Left ventricle myocardium inferior (tissue), 1 donor: ENCODE results near the gene RIMS3. TPM values are rescaled to one million over a fixed set of nuclear protein-coding genes. Genes with fewer than 3 reads are reported as not detected.
"Not testable (repeated sequence)": the region's sequence is repeated elsewhere in the genome, so short reads cannot be mapped to it uniquely, and the experiment has no call there.

Experiments used
- DNase-seq: peaks from one replicate; pipeline ENCODE4 v3.0.0-alpha.2; 2020
- H3K27ac ChIP-seq: fragments of 200-600 bp; replicated peaks from 2 replicates; pipeline ENCODE4 v1.8.0; 2021
- H3K27me3 ChIP-seq: fragments of 200-600 bp; 2 replicates; pipeline ENCODE4 v1.8.0; 2021; ENCODE audit warnings: low read depth
- H3K36me3 ChIP-seq: fragments of 200-600 bp; 2 replicates; pipeline ENCODE4 v1.8.0; 2021
- H3K4me1 ChIP-seq: fragments of 200-600 bp; 2 replicates; pipeline ENCODE4 v1.8.0; 2021
- H3K4me3 ChIP-seq: fragments of 200-600 bp; 2 replicates; pipeline ENCODE4 v1.8.0; 2021; ENCODE audit warnings: mild to moderate bottlenecking, moderate library complexity
- H3K9me3 ChIP-seq: fragments of 200-600 bp; replicated peaks from 2 replicates; pipeline ENCODE4 v1.8.0; 2021
- intact Hi-C: fragments of 100-400 bp; cut with micrococcal nuclease; formaldehyde crosslinking; loops from one replicate; pipeline ENCODE4 v1.11.0; 2022
- total RNA-seq: library from RNA; stranded (reverse); fragmentation: NEBNext Ultra II Directional; extraction: Animal tissue kit (Norgen Biotek cat#: 25700); gene quantifications from one replicate; pipeline ENCODE4 v1.2.1, GENCODE V29; 2021
- TF ChIP-seq, protein P1 (sequence below): fragments of 200-600 bp; IDR thresholded peaks from 2 replicates; pipeline ENCODE4 v1.8.0; 2021; ENCODE audit warnings: antibody characterized with exemption, mild to moderate bottlenecking, borderline replicate concordance
- donor health status: DM: no; HTN: yes; CAD: no; lungs with severe emphysema.

Gene RIMS3
- total RNA-seq, 1 donor from 2014 or later, result 0.74 TPM

DNA sequence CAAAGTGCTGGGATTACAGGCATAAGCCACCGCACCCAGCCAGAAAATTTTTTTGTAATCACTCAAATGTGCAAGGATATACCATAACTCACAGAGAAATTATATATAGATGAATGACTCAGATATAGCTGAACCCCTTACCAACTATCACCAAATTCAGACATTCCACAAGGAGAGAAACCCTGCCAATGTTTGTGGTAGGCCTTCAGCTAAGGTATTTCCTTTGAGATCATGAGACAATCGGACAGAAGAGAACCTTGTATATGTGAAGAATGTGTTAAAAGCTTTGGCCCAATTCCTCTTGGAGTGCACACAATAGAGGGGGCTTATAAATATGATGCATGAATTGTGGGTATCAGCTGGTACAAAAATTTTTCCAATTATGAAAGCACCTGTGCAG, 83.4 kb downstream of the RIMS3 start:
- no peak overlapping the region for H3K4me3 ChIP-seq
- peaks cover 5% of the 10 kb centered on the region for H3K27me3 ChIP-seq
- H3K27ac ChIP-seq, result no peak overlapping the region
- H3K36me3 ChIP-seq, result no peaks in the 10 kb centered on the region
- DNase-seq, result no peak
- intact Hi-C loops, result no loop called here
- H3K9me3 ChIP-seq, result peaks cover 6% of the 10 kb centered on the region
- H3K4me1 ChIP-seq, result peaks cover 4% of the 10 kb centered on the region
- TF ChIP-seq, protein P1, sequence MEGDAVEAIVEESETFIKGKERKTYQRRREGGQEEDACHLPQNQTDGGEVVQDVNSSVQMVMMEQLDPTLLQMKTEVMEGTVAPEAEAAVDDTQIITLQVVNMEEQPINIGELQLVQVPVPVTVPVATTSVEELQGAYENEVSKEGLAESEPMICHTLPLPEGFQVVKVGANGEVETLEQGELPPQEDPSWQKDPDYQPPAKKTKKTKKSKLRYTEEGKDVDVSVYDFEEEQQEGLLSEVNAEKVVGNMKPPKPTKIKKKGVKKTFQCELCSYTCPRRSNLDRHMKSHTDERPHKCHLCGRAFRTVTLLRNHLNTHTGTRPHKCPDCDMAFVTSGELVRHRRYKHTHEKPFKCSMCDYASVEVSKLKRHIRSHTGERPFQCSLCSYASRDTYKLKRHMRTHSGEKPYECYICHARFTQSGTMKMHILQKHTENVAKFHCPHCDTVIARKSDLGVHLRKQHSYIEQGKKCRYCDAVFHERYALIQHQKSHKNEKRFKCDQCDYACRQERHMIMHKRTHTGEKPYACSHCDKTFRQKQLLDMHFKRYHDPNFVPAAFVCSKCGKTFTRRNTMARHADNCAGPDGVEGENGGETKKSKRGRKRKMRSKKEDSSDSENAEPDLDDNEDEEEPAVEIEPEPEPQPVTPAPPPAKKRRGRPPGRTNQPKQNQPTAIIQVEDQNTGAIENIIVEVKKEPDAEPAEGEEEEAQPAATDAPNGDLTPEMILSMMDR, result no peak

DNA sequence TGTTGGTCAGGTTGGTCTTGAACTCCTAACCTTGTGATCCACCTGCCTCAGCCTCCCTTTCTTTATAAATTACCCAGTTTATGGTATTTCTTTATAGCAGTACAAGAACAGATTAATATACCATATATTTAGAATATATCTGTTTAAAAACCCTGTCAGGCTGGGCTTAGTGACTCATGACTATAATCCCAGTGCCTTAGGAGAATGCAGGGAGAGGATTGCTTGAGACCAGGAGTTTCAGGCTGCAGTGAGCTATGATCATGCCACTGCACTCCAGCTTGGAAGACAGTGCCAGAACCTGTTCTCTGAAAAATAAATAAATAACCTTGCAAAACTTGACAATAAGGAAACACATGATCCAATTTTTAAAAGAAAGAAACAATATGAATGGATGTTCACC, 90.1 kb downstream of the RIMS3 start:
- H3K4me3 ChIP-seq, result no peak overlapping the region
- no peaks in the 10 kb centered on the region for H3K4me1 ChIP-seq
- intact Hi-C loops, result no loop called here
- H3K27ac ChIP-seq, result no peak overlapping the region
- no peaks in the 10 kb centered on the region for H3K27me3 ChIP-seq
- H3K36me3 ChIP-seq, result no peaks in the 10 kb centered on the region
- no peak for DNase-seq
- TF ChIP-seq, protein P1, result no peak
- peaks cover 9% of the 10 kb centered on the region for H3K9me3 ChIP-seq

DNA sequence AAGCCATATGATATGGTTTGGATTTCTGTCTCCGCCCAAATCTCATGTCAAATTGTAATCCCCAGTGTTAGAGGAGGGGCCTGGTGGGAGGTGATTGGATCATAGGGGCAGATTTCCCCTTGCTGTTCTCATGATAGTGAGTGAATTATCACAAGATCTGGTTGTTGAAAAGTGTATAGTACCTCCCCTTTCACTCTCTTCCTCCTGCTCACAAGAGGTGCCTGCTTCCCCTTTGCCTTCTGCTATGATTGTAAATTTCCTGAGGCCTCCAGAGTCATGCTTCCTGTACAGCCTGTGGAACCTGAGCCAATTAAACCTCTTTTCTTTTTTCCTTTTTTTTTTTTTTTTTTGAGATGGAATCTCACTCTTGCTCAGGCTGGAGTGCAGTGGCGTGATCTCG, 90.7 kb downstream of the RIMS3 start:
- H3K27ac ChIP-seq, H3K9me3 ChIP-seq, H3K4me3 ChIP-seq, H3K4me1 ChIP-seq, H3K36me3 ChIP-seq, DNase-seq, intact Hi-C loops, H3K27me3 ChIP-seq: not testable (repeated sequence)

Other genes with a start within 250 kb of the RIMS3 start
- gene ZFP69B, start 215.2 kb downstream of the RIMS3 start, total RNA-seq, result 1.1 TPM
- 1.9 TPM for gene ZFP69, start 188.4 kb downstream of the RIMS3 start, total RNA-seq
- 3.6 TPM for gene EXO5, start 156.9 kb downstream of the RIMS3 start, total RNA-seq
- 7.8 TPM for gene ZNF684, start 134.0 kb downstream of the RIMS3 start, total RNA-seq
- gene NFYC, start 26.0 kb upstream of the RIMS3 start, total RNA-seq, result 62.2 TPM
- gene KCNQ4, start 118.1 kb upstream of the RIMS3 start, total RNA-seq, result 1.5 TPM
- 24.4 TPM for gene CITED4, start 196.7 kb upstream of the RIMS3 start, total RNA-seq